Kidney glomerular epithelial cell (primary cell): ENCODE data around the gene LYRM4.

Source experiments
- DNase-seq: peaks from one replicate; lab custom pipeline; 2025; lab: John Stamatoyannopoulos, UW

LYRM4 gene

GRCh38 chr6:5146398-5146797, 114.4 kb downstream of the LYRM4 start:
- DNase-seq = no peak

GRCh38 chr6:5143634-5144311, 117.0 kb downstream of the LYRM4 start:
- DNase-seq = peak; percentile 52

- DNase-seq = no peak
Measured at GRCh38 chr6:5142915-5143314, 117.8 kb downstream of the LYRM4 start.

DNA sequence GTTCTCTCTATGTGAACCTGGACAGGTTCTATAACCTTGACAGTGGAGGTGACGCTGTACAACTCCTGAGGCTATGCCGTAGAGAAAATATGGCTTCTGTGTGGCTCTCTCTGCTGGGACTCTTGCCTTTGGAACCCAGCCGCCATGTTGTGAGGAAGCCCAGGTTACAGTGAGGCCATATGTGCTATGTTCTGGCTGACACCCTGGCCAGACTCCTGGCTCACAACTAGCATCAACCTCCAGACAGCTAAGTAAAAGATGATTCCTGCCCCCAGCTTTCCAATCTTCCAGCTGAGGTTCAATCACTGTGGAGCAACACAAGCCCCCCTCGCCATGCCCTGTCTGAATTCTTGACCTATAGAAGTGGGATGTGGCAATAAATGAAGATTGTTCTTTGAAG, 118.6 kb downstream of the LYRM4 start:
- DNase-seq = no peak

GRCh38 chr6:5141046-5141445, 119.7 kb downstream of the LYRM4 start:
- no peak for DNase-seq

GRCh38 chr6:5139828-5140771, 120.7 kb downstream of the LYRM4 start:
- DNase-seq = no peak

DNA sequence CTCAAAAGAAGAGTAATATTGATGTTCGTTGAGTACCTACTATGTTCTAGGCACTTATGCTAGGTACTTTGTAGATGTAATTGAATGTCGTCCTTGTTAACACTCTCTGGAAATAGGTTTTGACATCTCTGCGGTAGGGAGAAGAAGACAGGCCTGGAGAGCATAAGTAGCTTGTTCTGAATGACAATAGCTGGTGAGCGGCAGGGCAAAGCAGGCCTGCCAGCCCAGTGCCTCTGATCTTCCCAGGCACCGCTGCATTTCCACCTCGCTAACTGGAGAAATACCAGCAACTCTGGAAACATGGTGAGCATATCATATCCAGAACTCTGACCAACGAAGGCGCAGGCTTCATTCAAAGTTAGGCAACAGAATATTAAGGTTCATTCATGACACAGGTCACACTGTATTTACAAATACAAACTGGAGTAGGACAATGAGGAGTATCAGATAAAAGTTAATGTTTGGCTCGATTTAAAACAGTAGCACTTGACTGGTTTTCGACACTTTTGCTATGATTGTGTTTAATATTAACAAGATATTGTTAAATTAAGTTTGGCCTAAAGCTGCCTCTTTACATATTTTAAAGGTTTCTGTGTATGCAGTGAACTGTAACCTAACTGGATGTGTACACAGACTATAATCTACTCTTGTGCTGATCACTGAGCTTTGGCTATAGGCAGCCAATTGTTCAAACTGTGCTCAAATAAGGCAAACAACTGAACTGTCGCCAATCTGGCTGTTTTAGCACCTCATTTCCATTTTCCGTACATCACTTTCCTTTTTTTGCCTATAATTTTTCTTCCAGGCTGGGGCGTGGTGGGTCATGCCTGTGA, 121.5 kb downstream of the LYRM4 start:
- peak; percentile 16 for DNase-seq

DNA sequence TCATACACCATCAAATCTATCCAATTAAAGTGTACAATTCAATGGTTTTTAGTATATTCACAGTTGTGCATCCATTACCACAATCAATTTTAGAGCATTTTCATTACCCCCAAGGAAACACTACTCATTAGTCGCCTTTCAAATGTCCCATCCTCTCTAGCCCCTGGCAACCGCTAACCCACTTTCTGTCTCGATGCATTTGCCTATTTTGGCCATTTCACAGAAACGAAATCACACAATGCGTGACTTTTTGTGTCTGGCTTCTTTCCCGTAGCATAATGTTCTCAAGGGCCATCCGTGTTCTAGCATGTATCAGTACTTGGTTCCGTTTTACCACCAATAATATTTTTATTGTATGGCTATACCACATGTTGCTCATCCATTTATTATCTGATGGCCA, 123.9 kb downstream of the LYRM4 start:
- no peak for DNase-seq

DNA sequence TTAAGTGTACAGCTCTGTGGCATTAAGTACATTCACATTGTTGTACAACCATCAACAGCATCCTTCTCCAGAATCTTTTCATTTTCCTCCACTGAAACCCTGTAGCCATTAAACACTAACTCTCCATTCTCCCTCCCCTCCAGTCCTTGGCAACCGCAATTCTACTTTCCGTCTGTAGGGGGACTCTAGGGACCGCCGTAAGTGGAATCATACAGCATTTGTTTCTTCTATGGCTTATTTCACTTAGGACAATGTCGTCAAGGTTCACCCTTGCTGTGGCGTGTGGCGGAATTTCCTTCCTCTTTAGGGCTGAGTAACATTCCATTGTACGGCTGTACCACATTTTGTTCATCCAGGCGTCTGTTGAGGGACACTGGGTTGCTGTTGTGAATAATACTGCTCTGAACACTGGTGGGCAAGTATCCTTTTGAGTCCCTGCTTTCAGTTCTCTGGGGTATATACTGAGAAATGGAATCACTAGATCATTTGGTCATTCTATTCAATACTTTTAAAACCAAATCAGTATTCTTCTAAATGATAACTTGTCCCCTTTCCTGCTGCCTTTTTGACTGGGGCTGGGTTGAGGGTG, 124.9 kb downstream of the LYRM4 start:
- peak; percentile 29 for DNase-seq

DNA sequence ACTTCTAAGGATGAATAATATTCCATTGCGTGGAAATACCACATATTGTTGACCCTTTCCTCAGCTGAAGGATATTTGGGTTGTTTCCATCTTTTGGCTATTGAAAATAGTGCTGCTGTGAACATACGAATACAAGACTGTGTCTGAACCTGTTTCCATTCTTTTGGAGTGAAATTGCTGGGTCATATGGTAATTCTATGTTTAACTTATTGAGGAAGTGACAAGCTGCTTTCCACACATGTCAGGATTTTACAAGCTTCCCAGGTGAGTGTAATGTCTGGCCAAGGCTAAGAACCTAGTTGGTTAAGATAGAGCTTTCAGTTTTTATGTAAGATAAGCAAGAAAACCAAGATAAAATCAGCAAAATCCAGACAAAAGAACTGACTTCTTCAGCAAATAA, 126.8 kb downstream of the LYRM4 start:
- DNase-seq = no peak

- DNase-seq = no peak
Measured at GRCh38 chr6:5132731-5133130, 128.0 kb downstream of the LYRM4 start.

DNA sequence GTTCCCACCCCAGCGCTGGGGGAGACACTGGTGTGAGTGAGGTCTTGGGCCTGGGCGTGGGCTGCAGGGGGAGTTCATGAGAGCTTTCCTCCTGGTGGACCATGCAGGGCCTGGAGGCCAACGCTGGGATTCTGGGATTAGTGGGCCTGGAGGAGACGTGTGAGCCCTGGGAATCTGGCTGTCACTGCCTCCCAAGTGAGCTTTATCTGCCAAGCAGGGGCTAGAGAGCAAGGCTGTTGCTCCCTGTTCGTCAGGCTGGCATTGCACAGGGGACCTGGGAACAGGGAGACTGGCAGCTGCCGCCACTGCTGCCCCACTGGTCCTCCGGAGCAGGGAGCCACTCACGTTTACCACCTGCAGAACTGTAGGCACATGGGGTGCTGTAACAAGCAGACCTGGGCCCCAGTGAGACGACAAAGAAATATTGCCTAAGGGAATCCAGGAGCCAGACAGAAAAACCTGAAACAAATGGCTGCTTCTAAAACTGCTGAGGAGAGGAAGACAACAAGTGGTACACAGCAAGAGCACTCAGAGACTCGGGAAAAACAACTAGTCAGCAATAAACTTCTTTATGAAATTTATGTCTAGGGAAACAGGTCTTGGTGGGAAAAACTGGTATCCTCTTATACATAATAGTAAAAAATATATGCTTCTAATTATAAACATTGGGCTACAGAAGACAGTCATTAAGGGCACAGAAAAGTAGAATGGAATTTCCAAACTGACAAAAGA, 130.4 kb downstream of the LYRM4 start:
- no peak for DNase-seq

DNA sequence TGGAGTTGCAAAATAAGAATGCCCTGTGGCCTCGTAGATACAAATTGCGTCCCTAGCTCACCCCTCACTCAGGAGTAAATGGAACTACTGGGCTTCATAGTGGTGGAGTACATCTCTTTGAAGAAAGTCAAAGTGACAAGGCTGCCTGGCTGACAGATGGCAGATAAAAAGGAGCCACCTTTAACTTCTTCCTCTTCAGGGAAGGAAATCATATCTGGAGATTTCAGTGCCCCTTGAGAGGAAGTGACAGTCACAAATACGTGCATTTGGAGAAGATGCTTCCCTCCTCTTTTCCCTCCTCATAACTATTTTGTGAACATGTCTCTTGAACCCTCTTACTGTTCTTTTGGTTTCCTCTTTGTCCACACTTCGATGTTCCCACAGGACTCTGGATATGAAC, 132.4 kb downstream of the LYRM4 start:
- no peak for DNase-seq

- no peak for DNase-seq
Measured at GRCh38 chr6:5127106-5127687, 133.6 kb downstream of the LYRM4 start.

DNA sequence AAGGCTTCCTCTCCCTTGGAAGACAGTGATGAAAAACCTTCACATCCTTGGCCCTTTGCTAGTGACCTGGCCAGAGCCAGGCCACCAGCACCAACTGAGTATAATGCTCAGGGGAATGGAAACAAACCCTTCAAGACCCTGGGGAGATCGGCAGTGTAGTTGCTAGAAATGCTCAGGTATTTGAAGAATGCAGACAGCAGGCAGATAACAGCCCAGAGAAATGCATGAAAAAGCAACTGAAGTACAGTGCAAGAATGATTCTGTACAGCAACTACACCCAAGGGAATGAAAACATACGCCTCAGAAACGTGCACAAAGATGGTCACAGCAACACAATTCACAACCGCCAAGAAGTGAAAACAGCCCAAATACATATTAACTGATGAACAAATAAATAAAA, 134.5 kb downstream of the LYRM4 start:
- peak; percentile 27 for DNase-seq

DNA sequence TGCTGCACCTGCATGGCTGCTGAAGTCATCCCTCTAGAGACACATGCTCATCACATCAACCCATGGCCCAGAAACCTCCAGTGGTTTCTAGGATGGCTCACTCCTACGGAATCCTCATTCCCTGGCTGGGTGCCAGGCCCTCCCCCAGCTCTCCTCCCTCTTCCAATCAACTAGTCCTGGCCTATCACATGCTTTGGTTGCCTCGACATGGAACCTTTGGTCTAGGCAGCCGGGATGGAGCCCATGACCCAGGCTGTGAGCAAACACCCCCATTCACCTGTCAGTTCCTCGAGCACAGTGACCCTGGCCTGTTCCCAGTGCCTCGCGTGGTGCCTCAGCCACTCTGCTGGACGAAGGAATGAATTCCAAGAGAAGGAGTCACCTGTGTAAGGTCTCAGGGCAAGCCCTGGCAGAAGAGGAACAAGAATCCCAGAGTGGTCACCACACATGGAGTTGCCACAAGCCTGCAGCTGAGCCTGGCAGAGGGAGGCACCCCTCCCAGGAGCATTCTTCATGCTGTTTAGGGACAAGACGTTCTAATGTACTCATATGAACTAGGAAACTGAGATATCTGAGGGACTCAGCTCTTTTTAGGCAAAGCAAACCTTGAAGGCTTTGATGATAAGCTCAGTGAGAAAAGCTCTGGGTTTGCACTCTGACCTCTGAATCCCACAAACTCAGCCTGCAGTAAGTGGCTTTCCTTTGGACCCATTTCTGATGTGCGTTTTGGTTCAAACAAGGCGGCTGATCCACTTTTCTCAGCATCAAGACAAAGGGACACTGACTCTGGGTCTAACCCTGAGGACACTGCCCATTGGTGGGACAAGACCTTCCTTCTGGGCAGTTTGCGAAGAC, 135.4 kb downstream of the LYRM4 start:
- DNase-seq = peak; percentile 56

DNA sequence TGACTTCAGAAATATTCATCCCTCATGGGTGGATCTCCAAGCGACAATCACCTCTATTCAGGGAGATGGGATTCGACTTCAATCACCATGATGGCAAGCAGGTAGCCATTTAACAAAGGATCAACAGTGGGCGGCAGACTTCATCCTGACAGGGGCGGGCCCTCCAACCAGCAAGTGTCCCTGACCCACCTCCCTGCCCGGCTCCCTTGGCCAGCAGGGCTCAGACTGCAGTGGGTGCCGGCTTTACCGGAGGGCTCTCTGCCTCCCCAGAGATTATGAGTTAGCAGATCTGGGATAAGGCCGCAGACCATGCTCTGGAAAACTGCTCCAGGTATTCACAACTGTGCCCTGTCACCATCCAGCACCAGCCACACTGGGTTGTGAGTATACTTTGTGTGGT, 136.2 kb downstream of the LYRM4 start:
- no peak for DNase-seq

DNA sequence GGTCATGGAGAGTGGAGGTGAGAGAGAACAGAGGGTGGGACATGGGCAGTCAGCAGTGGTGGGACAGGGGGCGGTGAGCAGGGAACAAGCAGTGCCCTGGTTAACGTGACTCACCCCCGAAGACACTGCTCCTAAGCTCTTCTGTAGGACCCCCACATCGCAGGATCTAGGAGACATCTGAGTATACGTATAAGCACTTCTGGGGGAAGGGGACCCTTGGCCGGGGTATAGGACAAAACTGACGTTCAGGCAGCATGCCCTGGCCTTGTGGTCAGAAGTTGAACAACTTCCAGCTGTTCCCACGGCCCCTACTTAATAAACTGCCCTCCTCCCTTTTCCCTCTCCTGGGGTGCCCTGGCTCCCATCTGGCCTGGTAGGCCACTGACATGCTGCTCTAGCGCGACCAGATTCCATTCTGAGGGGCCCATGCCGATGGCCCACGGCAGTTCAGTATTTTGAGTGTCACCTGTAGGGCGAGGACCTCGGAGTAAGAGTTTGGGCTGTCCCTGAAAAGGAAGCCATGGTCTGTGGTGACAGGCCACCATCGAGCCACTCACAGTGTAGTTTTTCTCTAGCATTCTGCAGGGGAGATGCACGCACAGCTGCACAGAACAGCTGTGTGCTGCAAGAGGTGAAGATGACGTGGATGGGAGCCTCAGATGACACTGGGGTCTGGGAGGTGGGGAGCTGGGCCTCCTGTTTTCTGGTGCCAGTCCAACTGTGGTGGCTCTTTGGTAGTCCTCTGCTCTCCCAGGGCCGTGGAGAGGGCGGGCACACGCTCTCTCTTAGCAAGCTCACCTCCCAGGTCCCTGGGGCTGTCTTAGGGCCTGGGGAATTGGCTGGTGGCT, 137.2 kb downstream of the LYRM4 start:
- DNase-seq = no peak

DNA sequence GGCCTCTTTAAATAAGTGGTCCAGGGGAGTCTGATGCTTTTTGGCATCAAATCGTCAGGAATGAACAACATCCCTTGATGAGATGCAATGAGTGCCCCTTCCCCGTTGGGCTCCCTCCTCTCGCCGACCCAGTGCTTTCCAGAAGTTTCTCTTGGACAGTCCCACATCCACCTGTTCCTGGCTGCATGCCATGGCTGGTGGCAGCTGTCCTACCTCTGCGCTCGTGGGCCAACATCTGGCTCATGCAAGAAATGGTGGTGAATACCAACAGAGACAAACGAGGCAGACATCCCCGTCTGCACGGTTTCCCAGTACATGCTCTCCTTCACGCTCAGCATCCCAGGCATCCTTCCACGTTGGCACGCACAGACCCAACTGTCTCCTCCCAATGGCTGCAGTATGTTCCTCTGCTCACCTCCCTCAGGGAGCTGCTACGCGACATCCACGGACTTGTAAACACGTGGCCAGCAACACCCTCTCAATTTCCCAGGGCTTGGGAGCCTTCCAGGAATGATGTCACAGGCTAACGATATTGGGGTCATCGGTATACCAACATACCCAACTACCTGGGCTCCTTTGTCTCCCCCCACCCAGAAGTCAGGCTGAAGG, 138.1 kb downstream of the LYRM4 start:
- DNase-seq = no peak
